ENCODE data around the gene LMF1. TPM values are rescaled to one million over a fixed set of nuclear protein-coding genes. Genes with fewer than 3 reads are reported as not detected.

The LMF1 gene
- total RNA-seq, 2 donors from 2014 or later: 47.1 to 49.3 TPM

GRCh38 chr16:984121-984694 lies 13.4 kb upstream of the LMF1 start:
- DNase-seq (ENCODE audit: low spot score): no peak
- no peaks in the 10 kb centered on the region for H3K27me3 ChIP-seq (replicated peaks; ENCODE audit: insufficient read depth)
- no peak for TF ChIP-seq CTCF (IDR thresholded peaks at IDR 0.05)
- no peaks in the 10 kb centered on the region for H3K9me3 ChIP-seq
- H3K4me3 ChIP-seq: no peak overlapping the region
- no peak for ATAC-seq (ENCODE audit: insufficient number of reproducible peaks, low FRiP score, low read depth)
- no peak overlapping the region for H3K27ac ChIP-seq
- H3K4me1 ChIP-seq (ENCODE audit: control insufficient read depth in 1 of 2, low read depth in 2 of 2): peaks cover 22 to 52% of the 10 kb centered on the region in 2 donors
- H3K36me3 ChIP-seq: no peaks in the 10 kb centered on the region

- no peaks in the 10 kb centered on the region for H3K27me3 ChIP-seq (replicated peaks; ENCODE audit: insufficient read depth)
- H3K27ac ChIP-seq: no peak overlapping the region
- DNase-seq (ENCODE audit: low spot score): no peak
Observed at GRCh38 chr16:983044-984030, 12.6 kb upstream of the LMF1 start.

DNA sequence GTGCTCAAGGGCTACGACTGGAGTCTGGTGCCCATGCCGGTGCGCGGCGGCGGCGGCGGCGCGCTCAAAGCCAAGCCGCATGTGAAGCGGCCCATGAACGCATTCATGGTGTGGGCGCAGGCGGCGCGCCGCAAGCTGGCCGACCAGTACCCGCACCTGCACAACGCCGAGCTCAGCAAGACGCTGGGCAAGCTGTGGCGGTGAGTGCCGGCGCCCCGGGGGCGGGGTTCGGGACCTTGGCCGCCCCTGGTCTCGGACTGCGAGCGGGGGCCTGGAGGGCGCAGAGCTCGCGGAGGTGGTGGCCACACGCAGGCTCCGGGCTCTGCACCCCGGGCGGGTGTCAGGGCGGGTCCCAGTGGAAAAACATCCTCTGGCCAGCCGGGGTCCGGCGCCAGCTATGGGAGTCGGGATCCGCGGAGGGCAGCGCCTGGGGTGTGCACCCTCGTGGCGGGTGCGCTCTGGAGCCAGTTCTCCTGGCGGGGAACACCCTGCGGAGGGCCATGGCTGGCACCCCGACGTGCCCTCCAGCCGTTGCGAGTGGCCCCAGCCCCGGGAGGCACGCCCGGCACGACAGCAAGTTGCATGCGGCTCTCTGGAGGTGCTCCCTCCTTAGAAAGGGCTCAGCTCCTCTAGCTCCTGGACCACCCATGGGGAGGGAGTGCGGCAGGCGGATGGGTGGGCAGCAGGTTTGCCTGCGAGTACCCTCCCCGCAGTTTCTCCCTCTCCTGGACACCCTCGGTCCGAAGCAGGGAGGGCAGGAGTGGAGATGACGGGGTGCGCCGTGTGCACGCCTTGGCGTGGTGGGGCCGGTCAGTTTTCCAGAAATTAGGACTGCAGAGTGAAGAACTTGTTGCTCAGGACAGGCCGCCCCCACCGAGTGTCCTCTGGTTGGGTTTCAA lies 11.6 kb upstream of the LMF1 start:
- peaks cover 18 to 51% of the 10 kb centered on the region in 2 donors for H3K4me1 ChIP-seq (ENCODE audit: control insufficient read depth in 1 of 2, low read depth in 2 of 2)
- H3K9me3 ChIP-seq: no peaks in the 10 kb centered on the region
- DNase-seq (ENCODE audit: low spot score) (no peak), ATAC-seq (ENCODE audit: insufficient number of reproducible peaks, low FRiP score, low read depth) (no peak)
- H3K4me3 ChIP-seq: peak overlapping the region; percentile 73
- no peaks in the 10 kb centered on the region for H3K27me3 ChIP-seq (replicated peaks; ENCODE audit: insufficient read depth)
- H3K27ac ChIP-seq: no peak overlapping the region
- TF ChIP-seq CTCF (IDR thresholded peaks at IDR 0.05): no peak
- H3K36me3 ChIP-seq: no peaks in the 10 kb centered on the region

More at GRCh38 chr16:983044-984030, 12.6 kb upstream of the LMF1 start:
- Histone ChIP-seq H3K36me3 (no peaks in the 10 kb centered on the region), H3K4me3 (no peak overlapping the region), H3K9me3 (no peaks in the 10 kb centered on the region), H3K4me1 (ENCODE audit: control insufficient read depth in 1 of 2, low read depth in 2 of 2) (peaks cover 21 to 51% of the 10 kb centered on the region in 2 donors)
- no peak for ATAC-seq (ENCODE audit: insufficient number of reproducible peaks, low FRiP score, low read depth)
- no peak for TF ChIP-seq CTCF (IDR thresholded peaks at IDR 0.05)

- ATAC-seq (ENCODE audit: insufficient number of reproducible peaks, low FRiP score, low read depth) (no peak), DNase-seq (ENCODE audit: low spot score) (no peak)
- Histone ChIP-seq H3K36me3 (no peaks in the 10 kb centered on the region), H3K27ac (no peak within 1 kb of the TSS), H3K4me3 (peak within 1 kb of the TSS; percentile 73), H3K27me3 (replicated peaks; ENCODE audit: insufficient read depth) (no peaks in the 10 kb centered on the region), H3K9me3 (no peaks in the 10 kb centered on the region), H3K4me1 (ENCODE audit: control insufficient read depth in 1 of 2, low read depth in 2 of 2) (peaks cover 17 to 51% of the 10 kb centered on the region in 2 donors)
- no peak for TF ChIP-seq CTCF (IDR thresholded peaks at IDR 0.05)
Observed at GRCh38 chr16:981695-982144, 10.9 kb upstream of the LMF1 start, which contains the start of gene SOX8. Gene SOX8, plus strand, starts transcription at chr16:981770. Its CDS starts 153 bp downstream, at chr16:981923.
